Left lung (tissue), 10 donors: ENCODE results near the gene LONP2. TPM values are rescaled to one million over a fixed set of nuclear protein-coding genes. Genes with fewer than 3 reads are reported as not detected.
"Not testable (repeated sequence)": the region's sequence is repeated elsewhere in the genome, so short reads cannot be mapped to it uniquely, and the experiment has no call there.

Source experiments
- ATAC-seq: fragments of 200-7000 bp; cut with Tn5 transposase; one replicate; pipeline ENCODE4 v1.9.1; 2020; ENCODE audit warnings: moderate library complexity
- DNase-seq, 4 donors: peaks; one replicate each; pipeline ENCODE4 v3.0.0-alpha.2; 2013 to 2020
- H3K27ac ChIP-seq, 2 donors: fragments of 200-600 bp; sonication (generic) in 1 of 2; one replicate each; pipeline versions ENCODE4 v1.5.0 to v1.8.0; 2020 to 2021
- H3K27me3 ChIP-seq, 2 donors: fragments of 200-600 bp; sonication (generic) in 1 of 2; one replicate each; pipeline versions ENCODE4 v1.5.0 to v1.8.0; 2020 to 2021
- H3K36me3 ChIP-seq, 2 donors: fragments of 200-600 bp; sonication (generic) in 1 of 2; one replicate each; pipeline versions ENCODE4 v1.5.0 to v1.8.0; 2020 to 2021
- H3K4me1 ChIP-seq, 2 donors: fragments of 200-600 bp; one replicate each; pipeline ENCODE4 v1.8.0; 2021
- H3K4me3 ChIP-seq, 2 donors: fragments of 200-600 bp; sonication (generic) in 1 of 2; one replicate each; pipeline versions ENCODE4 v1.5.0 to v1.8.0; 2020 to 2021; ENCODE audit warnings: mild to moderate bottlenecking in 1 of 2
- H3K9me3 ChIP-seq, 2 donors: fragments of 200-600 bp; sonication (generic) in 1 of 2; one replicate each; pipeline versions ENCODE4 v1.5.0 to v1.8.0; 2020 to 2021
- CTCF ChIP-seq, 2 donors: fragments of 200-600 bp; sonication (generic) in 1 of 2; IDR thresholded peaks; one replicate each; pipeline versions ENCODE4 v1.5.0 to v1.8.0; 2021; ENCODE audit warnings: antibody characterized with exemption in 2 of 2
- intact Hi-C, 2 donors: fragments of 100-400 bp; cut with DNase I; formaldehyde crosslinking; loops; one replicate each; pipeline versions ENCODE4 v1.11.2 to v1.14.2; 2022
- polyA plus RNA-seq, 6 donors: library from polyadenylated mRNA; unstranded; fragments of 120-200 nt; gene quantifications; one replicate each; pipeline ENCODE4 v1.2.1, GENCODE V29; 2013; ENCODE audit not compliant: insufficient read length in 6 of 6
- total RNA-seq, 2 donors: library from RNA; stranded (reverse); fragmentation: NEBNext Ultra II Directional; extraction: Animal tissue kit (Norgen Biotek cat#: 25700); gene quantifications; one replicate each; pipeline ENCODE4 v1.2.1, GENCODE V29; 2021
- donor health status: DM: no; HTN: yes; CAD: no.
- donor health status: DM: no; HTN: no; CAD: no.

The LONP2 gene
- total and polyA plus RNA-seq, 8 donors: 63.2 to 89.2 (median 75.4) TPM

- intact Hi-C loops: no loop called here
- no peak overlapping the region for H3K27ac ChIP-seq
- H3K27me3 ChIP-seq: no peaks in the 10 kb centered on the region
- H3K4me3 ChIP-seq: no peak overlapping the region
- TF ChIP-seq CTCF (IDR thresholded peaks at IDR 0.05): no peak
- H3K4me1 ChIP-seq: no peaks in the 10 kb centered on the region
- H3K9me3 ChIP-seq: no peaks in the 10 kb centered on the region
- no peaks in the 10 kb centered on the region for H3K36me3 ChIP-seq
- ATAC-seq (no peak), DNase-seq (no peak)
Measured at GRCh38 chr16:48235556-48236136, 8.5 kb upstream of the LONP2 start.

GRCh38 chr16:48236286-48236685 is 7.8 kb upstream of the LONP2 start:
- Histone ChIP-seq H3K4me1 (no peaks in the 10 kb centered on the region), H3K27ac (no peak overlapping the region), H3K36me3 (no peaks in the 10 kb centered on the region), H3K4me3 (no peak overlapping the region), H3K9me3 (no peaks in the 10 kb centered on the region), H3K27me3 (no peaks in the 10 kb centered on the region)
- no peak for DNase-seq
- no peak for ATAC-seq
- no peak for TF ChIP-seq CTCF (IDR thresholded peaks at IDR 0.05)
- intact Hi-C loops: no loop called here

- H3K9me3 ChIP-seq, DNase-seq, H3K36me3 ChIP-seq, H3K4me3 ChIP-seq, H3K27me3 ChIP-seq, H3K27ac ChIP-seq, intact Hi-C loops, ATAC-seq: not testable (repeated sequence)
- H3K4me1 ChIP-seq: peaks cover 2 to 10% of the 10 kb centered on the region in 2 donors
Measured at GRCh38 chr16:48240147-48240546, 4.0 kb upstream of the LONP2 start.

GRCh38 chr16:48244863-48245195 is 729 bp downstream of the LONP2 start:
- intact Hi-C loops: no loop called here
- Histone ChIP-seq H3K4me3 (peak overlapping the region; percentile 91 to 92), H3K36me3 (no peaks in the 10 kb centered on the region), H3K4me1 (peaks cover 16 to 34% of the 10 kb centered on the region in 2 donors), H3K9me3 (no peaks in the 10 kb centered on the region), H3K27ac (peak overlapping the region; percentile 88 to 89), H3K27me3 (no peaks in the 10 kb centered on the region)
- DNase-seq (no peak), ATAC-seq (no peak)
- no peak for TF ChIP-seq CTCF (IDR thresholded peaks at IDR 0.05)

- Histone ChIP-seq H3K27ac (no peak overlapping the region), H3K4me3 (no peak overlapping the region), H3K4me1 (peaks cover 16 to 41% of the 10 kb centered on the region in 2 donors), H3K9me3 (no peaks in the 10 kb centered on the region), H3K36me3 (no peaks in the 10 kb centered on the region), H3K27me3 (no peaks in the 10 kb centered on the region)
- ATAC-seq (no peak), DNase-seq (no peak)
- TF ChIP-seq CTCF (IDR thresholded peaks at IDR 0.05): no peak
- intact Hi-C loops: no loop called here
Measured at GRCh38 chr16:48246066-48246465, 2.0 kb downstream of the LONP2 start.

- peak; percentile 25 for ATAC-seq
- no peak for TF ChIP-seq CTCF (IDR thresholded peaks at IDR 0.05)
- no peak within 1 kb of the TSS for H3K27ac ChIP-seq
- DNase-seq: no peak
- no peak within 1 kb of the TSS for H3K4me3 ChIP-seq
- no peaks in the 10 kb centered on the region for H3K9me3 ChIP-seq
- intact Hi-C loops: no loop called here
- H3K27me3 ChIP-seq: no peaks in the 10 kb centered on the region
- H3K4me1 ChIP-seq: peaks cover 23 to 41% of the 10 kb centered on the region in 2 donors
- H3K36me3 ChIP-seq: peaks cover 0 to 2% of the 10 kb centered on the region in 2 donors
Measured at GRCh38 chr16:48247311-48247710, 3.2 kb downstream of the LONP2 start, which contains the start of gene ABCC11. Gene ABCC11 (minus strand): TSS chr16:48247539. CDS start chr16:48231921, 15,618 bp downstream.
